C1 segment of cervical spinal cord (tissue), 14 donors: ENCODE results near the gene CFAP97D2.

Experiments used
- DNase-seq, 14 donors: peaks; one replicate each; lab custom pipeline; 2025; lab: John Stamatoyannopoulos, UW

Gene CFAP97D2

GRCh38 chr13:114268344-114269280, 89.6 kb downstream of the CFAP97D2 start:
- DNase-seq = no peak

GRCh38 chr13:114269281-114269770, 90.3 kb downstream of the CFAP97D2 start:
- DNase-seq = no peak
